ENCODE measurements around the gene RPS6KA4. TPM values are rescaled to one million over a fixed set of nuclear protein-coding genes. Genes with fewer than 3 reads are reported as not detected.

The RPS6KA4 gene
- total RNA-seq, 1 experiment from 2014 or later, result 24.5 TPM

DNA sequence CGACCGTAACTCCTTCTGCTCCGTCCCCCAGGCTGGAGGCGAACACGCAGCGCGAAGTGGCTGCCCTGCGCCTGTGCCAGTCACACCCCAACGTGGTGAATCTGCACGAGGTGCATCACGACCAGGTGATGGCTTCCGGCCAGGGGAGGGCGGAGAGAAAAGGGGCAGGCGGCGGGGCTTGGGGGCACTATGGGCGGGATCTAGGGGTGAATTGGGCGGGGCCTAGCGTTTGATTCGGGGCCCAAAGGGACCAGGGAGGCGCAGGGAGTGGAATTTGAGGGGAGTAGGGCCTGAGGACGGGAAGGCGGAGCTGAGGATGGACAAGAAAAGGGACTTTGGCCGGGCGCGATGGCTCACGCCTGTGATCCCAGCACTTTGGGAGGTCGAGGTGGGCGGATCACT lies 9.7 kb downstream of the RPS6KA4 start:
- CTCF ChIA-PET, result interaction anchor here (1.0 kb wide), 1 partner anchor 12 kb away, joined by 3 read pairs; no protein-coding TSS in a partner anchor
- peaks cover 15% of the 10 kb centered on the region for H3K36me3 ChIP-seq (ENCODE audit: insufficient read depth, low read length, poor library complexity, severe bottlenecking)

DNA sequence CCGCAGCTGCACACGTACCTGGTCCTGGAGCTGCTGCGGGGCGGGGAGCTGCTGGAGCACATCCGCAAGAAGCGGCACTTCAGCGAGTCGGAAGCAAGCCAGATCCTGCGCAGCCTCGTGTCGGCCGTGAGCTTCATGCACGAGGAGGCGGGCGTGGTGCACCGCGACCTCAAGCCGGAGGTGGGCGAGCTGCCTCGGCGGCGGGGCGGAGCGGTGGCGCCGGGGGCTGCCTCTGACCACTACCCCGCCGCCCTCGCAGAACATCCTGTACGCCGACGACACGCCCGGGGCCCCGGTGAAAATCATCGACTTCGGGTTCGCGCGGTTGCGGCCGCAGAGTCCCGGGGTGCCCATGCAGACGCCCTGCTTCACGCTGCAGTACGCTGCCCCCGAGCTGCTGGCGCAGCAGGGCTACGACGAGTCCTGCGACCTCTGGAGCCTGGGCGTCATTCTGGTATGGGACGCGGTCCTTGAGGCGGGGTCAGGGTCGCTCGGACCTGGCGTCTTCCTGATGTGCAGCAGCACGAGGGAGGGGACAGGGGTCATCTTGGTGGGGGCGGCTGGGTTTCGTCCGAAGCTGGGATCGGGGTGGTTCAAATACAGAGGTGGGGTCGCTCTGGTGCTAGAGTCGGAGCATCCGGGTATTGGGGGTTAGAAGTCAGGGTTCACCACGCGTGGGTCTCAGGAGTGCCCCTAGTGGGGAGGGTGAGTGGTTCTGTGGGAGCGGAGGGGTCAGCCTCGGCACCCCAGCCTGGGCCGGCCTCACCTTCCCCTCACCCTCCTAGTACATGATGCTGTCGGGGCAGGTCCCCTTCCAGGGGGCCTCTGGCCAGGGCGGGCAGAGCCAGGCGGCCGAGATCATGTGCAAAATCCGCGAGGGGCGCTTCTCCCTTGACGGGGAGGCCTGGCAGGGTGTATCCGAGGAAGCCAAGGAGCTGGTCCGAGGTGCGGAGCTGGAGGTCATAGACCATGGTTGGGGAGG lies 10.8 kb downstream of the RPS6KA4 start:
- ChIA-PET POLR2A (ENCODE audit: low non-redundant PET) (no interaction called here), CTCF (no interaction called here)
- Histone ChIP-seq H3K4me1 (ENCODE audit: insufficient read depth, low read length, poor library complexity, severe bottlenecking) (peaks cover 10% of the 10 kb centered on the region), H3K36me3 (ENCODE audit: insufficient read depth, low read length, poor library complexity, severe bottlenecking) (peaks cover 15% of the 10 kb centered on the region), H3K9me3 (ENCODE audit: low read depth, low read length, poor library complexity, severe bottlenecking) (no peaks in the 10 kb centered on the region), H3K27me3 (replicated peaks; ENCODE audit: insufficient read depth, low read depth, low read length, poor library complexity) (no peaks in the 10 kb centered on the region), H3K27ac (ENCODE audit: low read depth, low read length, poor library complexity, severe bottlenecking) (no peak overlapping the region), H3K4me3 (ENCODE audit: low read depth, low read length, poor library complexity, severe bottlenecking) (no peak overlapping the region)
- intact Hi-C loops (cut with micrococcal nuclease; ENCODE audit: unreplicated experiment), result no loop called here
- no peak for TF ChIP-seq EZH2 (IDR thresholded peaks at IDR 0.05; ENCODE audit: borderline replicate concordance, low read depth, low read length, poor library complexity, severe bottlenecking)
- TF ChIP-seq, protein P1, sequence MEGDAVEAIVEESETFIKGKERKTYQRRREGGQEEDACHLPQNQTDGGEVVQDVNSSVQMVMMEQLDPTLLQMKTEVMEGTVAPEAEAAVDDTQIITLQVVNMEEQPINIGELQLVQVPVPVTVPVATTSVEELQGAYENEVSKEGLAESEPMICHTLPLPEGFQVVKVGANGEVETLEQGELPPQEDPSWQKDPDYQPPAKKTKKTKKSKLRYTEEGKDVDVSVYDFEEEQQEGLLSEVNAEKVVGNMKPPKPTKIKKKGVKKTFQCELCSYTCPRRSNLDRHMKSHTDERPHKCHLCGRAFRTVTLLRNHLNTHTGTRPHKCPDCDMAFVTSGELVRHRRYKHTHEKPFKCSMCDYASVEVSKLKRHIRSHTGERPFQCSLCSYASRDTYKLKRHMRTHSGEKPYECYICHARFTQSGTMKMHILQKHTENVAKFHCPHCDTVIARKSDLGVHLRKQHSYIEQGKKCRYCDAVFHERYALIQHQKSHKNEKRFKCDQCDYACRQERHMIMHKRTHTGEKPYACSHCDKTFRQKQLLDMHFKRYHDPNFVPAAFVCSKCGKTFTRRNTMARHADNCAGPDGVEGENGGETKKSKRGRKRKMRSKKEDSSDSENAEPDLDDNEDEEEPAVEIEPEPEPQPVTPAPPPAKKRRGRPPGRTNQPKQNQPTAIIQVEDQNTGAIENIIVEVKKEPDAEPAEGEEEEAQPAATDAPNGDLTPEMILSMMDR (conservative IDR thresholded peaks at IDR 0.05; ENCODE audit: low read depth, low read length), result no peak
- DNase-seq (ENCODE audit: low spot score), result no peak
- BruUV-seq (replicated peaks), result no TSS peak

More for the DNA sequence above, 9.7 kb downstream of the RPS6KA4 start:
- no peaks in the 10 kb centered on the region for H3K9me3 ChIP-seq (ENCODE audit: low read depth, low read length, poor library complexity, severe bottlenecking)
- no peak overlapping the region for H3K27ac ChIP-seq (ENCODE audit: low read depth, low read length, poor library complexity, severe bottlenecking)
- no peak overlapping the region for H3K4me3 ChIP-seq (ENCODE audit: low read depth, low read length, poor library complexity, severe bottlenecking)
- intact Hi-C loops (cut with micrococcal nuclease; ENCODE audit: unreplicated experiment), result no loop called here
- no peak for TF ChIP-seq EZH2 (IDR thresholded peaks at IDR 0.05; ENCODE audit: borderline replicate concordance, low read depth, low read length, poor library complexity, severe bottlenecking)
- TF ChIP-seq, protein P1 (conservative IDR thresholded peaks at IDR 0.05; ENCODE audit: low read depth, low read length), result no peak
- POLR2A ChIA-PET (ENCODE audit: low non-redundant PET), result no interaction called here
- BruUV-seq (replicated peaks), result no TSS peak
- H3K4me1 ChIP-seq (ENCODE audit: insufficient read depth, low read length, poor library complexity, severe bottlenecking), result peaks cover 10% of the 10 kb centered on the region
- DNase-seq (ENCODE audit: low spot score), result no peak
- H3K27me3 ChIP-seq (replicated peaks; ENCODE audit: insufficient read depth, low read depth, low read length, poor library complexity), result no peaks in the 10 kb centered on the region

DNA sequence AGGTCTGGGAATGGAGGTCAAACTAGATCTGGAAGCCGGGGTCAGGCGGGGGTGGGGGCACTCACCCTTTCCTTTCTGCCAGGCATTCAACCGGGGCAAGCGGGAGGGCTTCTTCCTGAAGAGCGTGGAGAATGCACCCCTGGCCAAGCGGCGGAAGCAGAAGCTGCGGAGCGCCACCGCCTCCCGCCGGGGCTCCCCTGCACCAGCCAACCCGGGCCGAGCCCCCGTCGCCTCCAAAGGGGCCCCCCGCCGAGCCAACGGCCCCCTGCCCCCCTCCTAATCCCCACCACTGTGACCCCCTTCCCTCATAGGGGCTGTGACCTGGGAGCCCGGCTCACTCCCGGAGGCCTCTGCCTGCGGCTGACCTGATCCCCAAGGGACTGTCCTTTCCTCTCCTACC lies 12.2 kb downstream of the RPS6KA4 start:
- Histone ChIP-seq H3K36me3 (ENCODE audit: insufficient read depth, low read length, poor library complexity, severe bottlenecking) (peaks cover 6% of the 10 kb centered on the region), H3K27me3 (replicated peaks; ENCODE audit: insufficient read depth, low read depth, low read length, poor library complexity) (no peaks in the 10 kb centered on the region), H3K27ac (ENCODE audit: low read depth, low read length, poor library complexity, severe bottlenecking) (no peak overlapping the region), H3K4me1 (ENCODE audit: insufficient read depth, low read length, poor library complexity, severe bottlenecking) (peaks cover 10% of the 10 kb centered on the region), H3K9me3 (ENCODE audit: low read depth, low read length, poor library complexity, severe bottlenecking) (no peaks in the 10 kb centered on the region), H3K4me3 (ENCODE audit: low read depth, low read length, poor library complexity, severe bottlenecking) (no peak overlapping the region)
- intact Hi-C loops (cut with micrococcal nuclease; ENCODE audit: unreplicated experiment), result no loop called here
- TF ChIP-seq, protein P1 (conservative IDR thresholded peaks at IDR 0.05; ENCODE audit: low read depth, low read length), result no peak
- TF ChIP-seq EZH2 (IDR thresholded peaks at IDR 0.05; ENCODE audit: borderline replicate concordance, low read depth, low read length, poor library complexity, severe bottlenecking), result no peak
- BruUV-seq (replicated peaks), result no TSS peak
- no peak for DNase-seq (ENCODE audit: low spot score)
- CTCF ChIA-PET, result interaction anchor here (0.5 kb wide), 1 partner anchor 32 kb away, joined by 16 read pairs; no protein-coding TSS in a partner anchor
- POLR2A ChIA-PET (ENCODE audit: low non-redundant PET), result no interaction called here

Measured in A673 (cell line).